H9 (cell line): ENCODE measurements around the gene MALT1. TPM values are rescaled to one million over a fixed set of nuclear protein-coding genes. Genes with fewer than 3 reads are reported as not detected.

Experiments
- DNase-seq: peaks from one replicate; pipeline ENCODE4 v3.0.0-alpha.2; 2017
- H2AFZ ChIP-seq: one replicate; pipeline ENCODE4 v1.6.1; 2013; ENCODE audit warnings: mild to moderate bottlenecking, low read length, control low read depth, moderate library complexity
- H2AK5ac ChIP-seq: 2 replicates; pipeline ENCODE4 v1.6.1; 2013; ENCODE audit warnings: low read length, control low read depth, mixed read lengths; ENCODE audit not compliant: insufficient read length
- H2BK120ac ChIP-seq: one replicate; pipeline ENCODE4 v1.6.1; 2013; ENCODE audit warnings: low read depth, mild to moderate bottlenecking, low read length, control low read depth, inconsistent platforms; ENCODE audit not compliant: poor library complexity, severe bottlenecking
- H2BK12ac ChIP-seq: 2 replicates; pipeline ENCODE4 v1.6.1; 2013; ENCODE audit warnings: low read length, control low read depth, mixed read lengths, low read depth; ENCODE audit not compliant: insufficient read length
- H2BK15ac ChIP-seq: 2 replicates; pipeline ENCODE4 v1.6.1; 2013; ENCODE audit warnings: low read depth, low read length, control low read depth
- H2BK20ac ChIP-seq: one replicate; pipeline ENCODE4 v1.6.1; 2013; ENCODE audit warnings: low read depth, mild to moderate bottlenecking, low read length, control low read depth, inconsistent platforms; ENCODE audit not compliant: poor library complexity, severe bottlenecking
- H2BK5ac ChIP-seq: 2 replicates; pipeline ENCODE4 v1.6.1; 2013; ENCODE audit warnings: low read length, control low read depth, mixed read lengths; ENCODE audit not compliant: insufficient read length
- H3K14ac ChIP-seq: 2 replicates; pipeline ENCODE4 v1.6.1; 2013; ENCODE audit warnings: low read length, control low read depth; ENCODE audit not compliant: insufficient read depth
- H3K18ac ChIP-seq: 2 replicates; pipeline ENCODE4 v1.6.1; 2013; ENCODE audit warnings: low read depth, mild to moderate bottlenecking, mixed read lengths, low read length, control low read depth; ENCODE audit not compliant: insufficient read length
- H3K23ac ChIP-seq: 2 replicates; pipeline ENCODE4 v1.6.1; 2013; ENCODE audit warnings: low read length, control low read depth, mixed read lengths, low read depth; ENCODE audit not compliant: insufficient read length
- H3K23me2 ChIP-seq: 2 replicates; pipeline ENCODE4 v1.6.1; 2013; ENCODE audit warnings: low read depth, mild to moderate bottlenecking, mixed read lengths, low read length, control low read depth; ENCODE audit not compliant: insufficient read length, poor library complexity, severe bottlenecking
- H3K27ac ChIP-seq: 2 replicates; pipeline ENCODE4 v1.5.1; 2013; ENCODE audit warnings: low read length, control low read depth, mixed read lengths, low read depth; ENCODE audit not compliant: insufficient read length
- H3K27me3 ChIP-seq: 2 replicates; pipeline ENCODE4 v1.6.1; 2013; ENCODE audit warnings: low read length, control low read depth, inconsistent platforms; ENCODE audit not compliant: insufficient read depth
- H3K4ac ChIP-seq: 2 replicates; pipeline ENCODE4 v1.6.1; 2013; ENCODE audit warnings: low read depth, mild to moderate bottlenecking, control low read depth, inconsistent platforms, low read length, moderate library complexity
- H3K4me1 ChIP-seq: 2 replicates; pipeline ENCODE4 v1.6.1; 2013; ENCODE audit warnings: low read length, control low read depth, inconsistent platforms; ENCODE audit not compliant: insufficient read depth
- H3K4me2 ChIP-seq: 2 replicates; pipeline ENCODE4 v1.6.1; 2013; ENCODE audit warnings: low read length, control low read depth, mixed read lengths; ENCODE audit not compliant: insufficient read length, insufficient read depth
- H3K56ac ChIP-seq: 2 replicates; pipeline ENCODE4 v1.6.1; 2013; ENCODE audit warnings: low read depth, mild to moderate bottlenecking, mixed read lengths, low read length, control low read depth; ENCODE audit not compliant: insufficient read length
- H3K79me1 ChIP-seq: 2 replicates; pipeline ENCODE4 v1.6.1; 2013; ENCODE audit warnings: low read depth, mild to moderate bottlenecking, moderate library complexity, low read length, control low read depth, inconsistent platforms; ENCODE audit not compliant: insufficient read depth, poor library complexity, severe bottlenecking
- H3K79me2 ChIP-seq: 2 replicates; pipeline ENCODE4 v1.6.1; 2013; ENCODE audit warnings: low read length, control low read depth, inconsistent platforms; ENCODE audit not compliant: insufficient read depth
- H3K9ac ChIP-seq: 2 replicates; pipeline ENCODE4 v1.6.1; 2013; ENCODE audit warnings: low read length, control low read depth, mixed read lengths; ENCODE audit not compliant: insufficient read length; ENCODE audit errors: extremely low read depth
- H3K9me3 ChIP-seq: one replicate; pipeline ENCODE4 v1.6.1; 2013; ENCODE audit warnings: low read depth, low read length, inconsistent platforms; ENCODE audit not compliant: control insufficient read depth
- H3T11ph ChIP-seq: one replicate; pipeline ENCODE4 v1.6.1; 2013; ENCODE audit warnings: mild to moderate bottlenecking, low read length, control low read depth, inconsistent platforms
- H4K20me1 ChIP-seq: one replicate; pipeline ENCODE4 v1.6.1; 2013; ENCODE audit not compliant: control insufficient read depth, insufficient read length, insufficient read depth
- H4K5ac ChIP-seq: 2 replicates; pipeline ENCODE4 v1.6.1; 2013; ENCODE audit warnings: low read depth, mild to moderate bottlenecking, mixed read lengths, low read length, control low read depth; ENCODE audit not compliant: insufficient read length
- H4K8ac ChIP-seq: replicated peaks from 2 replicates; pipeline ENCODE4 v1.6.1; 2013; ENCODE audit warnings: low read length, control low read depth, mixed read lengths, low read depth; ENCODE audit not compliant: insufficient read length
- H4K91ac ChIP-seq: 2 replicates; pipeline ENCODE4 v1.6.1; 2013; ENCODE audit warnings: low read depth, mild to moderate bottlenecking, moderate library complexity, mixed read lengths, low read length, control low read depth; ENCODE audit not compliant: insufficient read length
- H3K27ac Mint-ChIP-seq, 3 experiments: 2 replicates in 2 of 3; 3 replicates in 1 of 3; pipeline ENCODE4 v1.8.0; 2020 to 2021; ENCODE audit warnings: mixed read lengths in 3 of 3, mild to moderate bottlenecking in 1 of 3, moderate library complexity in 1 of 3
- H3K27me3 Mint-ChIP-seq: 2 replicates; pipeline ENCODE4 v1.8.0; 2021; ENCODE audit warnings: low read depth, mild to moderate bottlenecking, moderate library complexity, mixed read lengths
- H3K36me3 Mint-ChIP-seq, 3 experiments: 2 replicates in 2 of 3; 3 replicates in 1 of 3; pipeline ENCODE4 v1.8.0; 2020 to 2021; ENCODE audit warnings: low read depth in 3 of 3, mixed read lengths in 3 of 3; ENCODE audit not compliant: insufficient read depth in 1 of 3
- H3K4me1 Mint-ChIP-seq, 2 experiments: 2 replicates each; pipeline ENCODE4 v1.8.0; 2020; ENCODE audit warnings: mixed read lengths in 2 of 2
- H3K4me3 Mint-ChIP-seq, 2 experiments: 2 replicates in 1 of 2; 3 replicates in 1 of 2; pipeline ENCODE4 v1.8.0; 2020 to 2021; ENCODE audit warnings: mild to moderate bottlenecking in 2 of 2, mixed read lengths in 2 of 2, moderate library complexity in 1 of 2
- H3K9me3 Mint-ChIP-seq, 2 experiments: 2 replicates in 1 of 2; 3 replicates in 1 of 2; pipeline ENCODE4 v1.8.0; 2020; ENCODE audit warnings: mild to moderate bottlenecking in 2 of 2, mixed read lengths in 2 of 2, moderate library complexity in 1 of 2
- WGBS: extraction: QIAGEN DNeasy Blood & Tissue Kit; methylation state at CpG from one replicate; pipeline ENCODE4 v1.1.7; 2013; ENCODE audit warnings: missing lambda C conversion rate, low lambda C conversion rate, mixed read lengths; ENCODE audit not compliant: insufficient read length; ENCODE audit errors: extremely low coverage; 5-methylcytosine and 5-hydroxymethylcytosine counted together
- total RNA-seq: library from RNA; stranded (reverse); gene quantifications from 2 replicates; pipeline ENCODE4 v1.2.1, GENCODE V29; 2021
- TF ChIP-seq, protein P1 (sequence below): fragments of 200-600 bp; sonication (generic); conservative IDR thresholded peaks from 3 replicates; pipeline ENCODE4 v1.8.0; 2021; ENCODE audit warnings: antibody characterized with exemption, mild to moderate bottlenecking

MALT1 gene
- total RNA-seq, 1 experiment from 2014 or later: 18.1 TPM

DNA sequence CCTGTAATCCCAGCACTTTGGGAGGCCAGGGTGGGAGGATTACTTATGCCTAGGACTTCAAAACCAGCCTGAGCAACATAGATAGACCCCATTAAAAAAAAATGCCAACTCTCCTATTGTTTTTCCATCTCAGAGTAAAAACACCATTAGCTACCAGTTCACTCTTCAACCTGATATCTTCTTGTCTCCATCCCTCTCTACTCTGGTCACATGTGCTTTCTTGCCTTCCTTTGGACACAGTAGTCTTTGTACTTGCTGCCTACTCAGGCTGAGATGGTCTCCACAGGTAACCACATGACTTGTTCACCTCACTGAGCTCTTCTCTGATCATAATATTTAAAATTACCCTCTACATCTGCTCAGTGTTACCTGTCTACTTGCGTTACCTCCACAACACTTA, 5.0 kb downstream of the MALT1 start:
- no peak overlapping the region for H3K18ac ChIP-seq
- H3K23me2 ChIP-seq: peaks cover 4% of the 10 kb centered on the region
- H3K79me1 ChIP-seq: peaks cover 3% of the 10 kb centered on the region
- H3T11ph ChIP-seq: no peak overlapping the region
- H3K4ac ChIP-seq: no peak overlapping the region
- TF ChIP-seq, protein P1, sequence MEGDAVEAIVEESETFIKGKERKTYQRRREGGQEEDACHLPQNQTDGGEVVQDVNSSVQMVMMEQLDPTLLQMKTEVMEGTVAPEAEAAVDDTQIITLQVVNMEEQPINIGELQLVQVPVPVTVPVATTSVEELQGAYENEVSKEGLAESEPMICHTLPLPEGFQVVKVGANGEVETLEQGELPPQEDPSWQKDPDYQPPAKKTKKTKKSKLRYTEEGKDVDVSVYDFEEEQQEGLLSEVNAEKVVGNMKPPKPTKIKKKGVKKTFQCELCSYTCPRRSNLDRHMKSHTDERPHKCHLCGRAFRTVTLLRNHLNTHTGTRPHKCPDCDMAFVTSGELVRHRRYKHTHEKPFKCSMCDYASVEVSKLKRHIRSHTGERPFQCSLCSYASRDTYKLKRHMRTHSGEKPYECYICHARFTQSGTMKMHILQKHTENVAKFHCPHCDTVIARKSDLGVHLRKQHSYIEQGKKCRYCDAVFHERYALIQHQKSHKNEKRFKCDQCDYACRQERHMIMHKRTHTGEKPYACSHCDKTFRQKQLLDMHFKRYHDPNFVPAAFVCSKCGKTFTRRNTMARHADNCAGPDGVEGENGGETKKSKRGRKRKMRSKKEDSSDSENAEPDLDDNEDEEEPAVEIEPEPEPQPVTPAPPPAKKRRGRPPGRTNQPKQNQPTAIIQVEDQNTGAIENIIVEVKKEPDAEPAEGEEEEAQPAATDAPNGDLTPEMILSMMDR: no peak
- Mint-ChIP-seq H3K27ac (no peak overlapping the region), H3K27me3 (no peaks in the 10 kb centered on the region), H3K4me1 (peaks cover 7 to 13% of the 10 kb centered on the region in 2 experiments), H3K36me3 (peaks cover 0 to 8% (median 2%) of the 10 kb centered on the region in 3 experiments; a peak in 3 of 7 replicates), H3K9me3 (no peaks in the 10 kb centered on the region), H3K4me3 (no peak overlapping the region)
- no peak overlapping the region for H4K5ac ChIP-seq
- no peak overlapping the region for H3K4me2 ChIP-seq
- H2BK12ac ChIP-seq: no peak overlapping the region
- H3K23ac ChIP-seq: no peak overlapping the region
- H4K91ac ChIP-seq: no peak overlapping the region
- no peak overlapping the region for H3K9ac ChIP-seq
- H2BK120ac ChIP-seq: no peak overlapping the region
- H2BK20ac ChIP-seq: no peak overlapping the region
- no peak overlapping the region for H3K14ac ChIP-seq
- H2BK5ac ChIP-seq: no peak overlapping the region
- H2BK15ac ChIP-seq: no peak overlapping the region
- H3K79me2 ChIP-seq: peaks cover 4% of the 10 kb centered on the region; the same call in 1 of the 2 replicates
- no peaks in the 10 kb centered on the region for H4K20me1 ChIP-seq
- H2AFZ ChIP-seq: no peak overlapping the region
- H2AK5ac ChIP-seq: no peak overlapping the region
- DNase-seq: no peak
- H3K27ac ChIP-seq: no peak overlapping the region
- H3K56ac ChIP-seq: no peak overlapping the region
- H3K27me3 ChIP-seq: no peaks in the 10 kb centered on the region
- WGBS: no CpG with 5 or more reads among the region's 1 CpG
- no peak overlapping the region for H4K8ac ChIP-seq
- H3K4me1 ChIP-seq: no peaks in the 10 kb centered on the region
- no peaks in the 10 kb centered on the region for H3K9me3 ChIP-seq
